NCI-H524 treated with DMSO at 0.1 percent for 48 hours (cell line): ENCODE results near the gene ZNF236.
"Not testable (repeated sequence)": the region's sequence is repeated elsewhere in the genome, so short reads cannot be mapped to it uniquely, and the experiment has no call there.

Experiments used
- DNase-seq: peaks from one replicate; lab custom pipeline; 2025; lab: John Stamatoyannopoulos, UW

ZNF236 gene

DNA sequence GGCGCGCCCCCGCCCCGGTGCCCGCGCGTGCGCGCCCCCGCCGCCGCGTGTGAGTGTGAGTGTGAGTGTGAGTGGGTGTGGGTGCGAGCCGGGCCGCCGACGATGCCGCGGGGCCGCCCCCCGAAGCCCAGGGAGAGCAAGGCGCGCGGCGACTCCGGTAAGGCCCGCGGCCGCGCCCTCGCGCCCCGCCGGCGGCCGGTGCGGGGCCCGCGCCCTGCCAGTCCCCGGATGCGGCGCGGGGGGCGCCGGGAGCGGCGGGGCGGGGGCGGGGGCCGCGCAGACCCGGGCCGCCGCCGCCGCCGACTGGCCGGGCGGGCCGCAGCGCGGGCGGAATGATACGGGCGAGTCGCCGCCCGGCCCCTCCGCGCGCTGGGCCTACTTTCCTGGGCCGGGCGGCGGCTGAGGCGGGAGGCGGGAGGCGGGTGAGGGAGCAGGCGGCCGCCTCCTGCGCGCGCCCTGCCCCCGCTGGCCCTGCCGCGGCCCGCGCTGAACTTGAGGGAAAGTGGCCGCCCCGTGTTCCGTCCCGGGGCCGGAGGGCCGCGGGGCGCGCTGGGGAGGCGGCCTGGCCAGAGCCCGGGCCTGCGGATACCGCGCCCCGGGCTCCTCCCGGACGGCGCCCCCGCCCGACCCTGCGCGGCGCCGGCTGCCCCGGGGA, at the start of gene ZNF236:
Gene ZNF236, plus strand, starts transcription at position 52 of the 655 bp plus-strand sequence. Its CDS starts 51 bp downstream, at position 103.
- no peak for DNase-seq

DNA sequence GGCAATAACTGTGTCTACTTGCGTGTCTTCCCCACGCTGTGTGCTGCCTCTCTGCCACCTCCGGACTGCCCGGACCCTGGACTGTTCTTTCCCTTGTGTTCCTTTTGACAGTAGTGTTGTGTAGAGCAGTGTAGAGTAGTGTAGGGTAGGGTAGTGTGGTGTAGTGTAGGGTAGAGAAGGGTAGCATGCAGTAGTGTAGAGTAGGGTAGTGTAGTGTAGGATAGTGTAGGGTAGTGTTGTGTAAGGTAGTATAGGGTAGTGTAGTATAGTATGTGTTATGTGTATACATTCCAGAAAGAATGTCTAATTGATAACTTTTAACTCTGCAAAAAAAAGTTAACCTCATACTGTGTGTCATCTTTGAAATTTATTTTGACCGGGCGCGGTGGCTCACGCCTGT, 49.7 kb upstream of the ZNF236 start:
- DNase-seq, result no peak

DNA sequence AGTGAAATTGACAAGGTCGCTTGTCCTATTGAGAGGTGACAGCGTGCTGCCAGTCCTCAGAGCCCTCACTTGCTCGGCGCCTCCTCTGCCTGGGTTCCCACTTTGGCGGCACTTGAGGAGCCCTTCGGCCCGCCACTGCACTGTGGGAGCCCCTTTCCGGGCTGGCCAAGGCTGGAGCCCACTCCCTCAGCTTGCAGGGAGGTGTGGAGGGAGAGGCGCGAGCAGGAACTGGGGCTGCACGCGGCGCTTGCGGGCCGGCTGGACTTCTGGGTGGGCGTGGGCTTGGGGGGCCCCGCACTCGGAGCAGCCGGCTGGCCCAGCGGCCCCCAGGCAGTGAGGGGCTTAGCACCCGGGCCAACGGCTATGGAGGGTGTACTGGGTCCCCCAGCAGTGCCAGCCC, 45.3 kb upstream of the ZNF236 start:
- DNase-seq, result not testable (repeated sequence)

GRCh38 chr18:76783786-76784484, 38.4 kb upstream of the ZNF236 start:
- DNase-seq, result no peak

DNA sequence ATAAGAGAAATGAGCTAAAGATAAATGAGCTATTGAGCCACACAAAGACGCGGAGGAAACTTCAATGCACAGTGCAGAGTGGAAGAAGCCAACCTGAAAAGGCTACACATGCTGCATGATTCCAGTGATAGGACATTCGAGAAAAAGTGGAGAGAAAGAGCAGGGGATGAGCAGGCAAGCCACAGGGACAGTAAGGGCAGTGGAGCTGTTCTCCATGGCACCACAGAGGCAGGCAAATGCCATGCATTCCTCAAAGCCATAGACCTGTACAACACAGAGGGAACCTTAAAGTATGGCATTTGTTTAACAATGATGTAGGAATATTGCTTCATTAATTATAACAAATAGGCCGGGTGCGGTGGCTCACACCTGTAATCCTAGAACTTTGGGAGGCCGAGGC, 36.5 kb upstream of the ZNF236 start:
- no peak for DNase-seq

- DNase-seq, result no peak
These were observed 33.6 kb upstream of the ZNF236 start for GRCh38 chr18:76788571-76789317.

GRCh38 chr18:76791106-76791505, 31.3 kb upstream of the ZNF236 start:
- DNase-seq, result no peak

GRCh38 chr18:76791642-76792041, 30.7 kb upstream of the ZNF236 start:
- no peak for DNase-seq

GRCh38 chr18:76794326-76794725, 28.0 kb upstream of the ZNF236 start:
- no peak for DNase-seq

GRCh38 chr18:76801567-76802505, 20.5 kb upstream of the ZNF236 start:
- no peak for DNase-seq

DNA sequence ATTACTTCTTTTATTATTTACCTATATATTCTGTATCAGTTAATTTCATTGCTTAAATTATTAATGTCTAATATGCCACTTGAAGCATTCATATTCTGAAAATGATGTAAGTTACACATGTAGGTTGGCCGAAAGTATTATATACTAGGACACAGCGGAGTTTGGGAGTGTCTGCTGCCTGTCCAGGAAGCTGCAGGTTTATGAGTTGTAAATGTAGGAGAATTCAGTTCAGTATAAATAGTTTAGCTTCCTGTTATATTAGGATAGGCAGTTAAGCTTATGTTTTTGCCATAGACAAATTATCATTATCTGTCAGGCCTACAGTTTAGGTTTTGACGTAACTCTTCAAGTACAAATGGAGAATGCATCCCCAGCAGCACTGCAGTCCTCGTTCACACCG, 18.9 kb upstream of the ZNF236 start:
- no peak for DNase-seq

DNA sequence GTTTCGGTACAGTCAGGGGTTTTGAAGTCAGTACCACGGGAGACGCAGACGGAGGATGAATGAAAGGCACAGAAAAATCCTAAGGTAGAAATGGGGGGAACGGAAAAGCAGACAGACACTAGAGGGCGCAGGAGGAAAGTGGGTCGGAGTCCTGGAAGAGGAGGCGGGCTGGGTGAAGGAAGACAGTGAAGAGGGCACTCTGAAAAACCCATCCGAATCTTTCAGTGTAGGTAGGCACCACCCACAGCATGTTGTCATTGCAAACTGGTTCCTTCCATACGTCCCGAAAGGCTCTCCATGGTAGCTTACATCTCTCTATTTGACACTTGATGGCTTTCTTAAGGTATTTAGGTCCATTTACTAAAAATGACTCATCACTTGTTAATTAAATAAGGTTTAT, 18.5 kb upstream of the ZNF236 start:
- no peak for DNase-seq

DNA sequence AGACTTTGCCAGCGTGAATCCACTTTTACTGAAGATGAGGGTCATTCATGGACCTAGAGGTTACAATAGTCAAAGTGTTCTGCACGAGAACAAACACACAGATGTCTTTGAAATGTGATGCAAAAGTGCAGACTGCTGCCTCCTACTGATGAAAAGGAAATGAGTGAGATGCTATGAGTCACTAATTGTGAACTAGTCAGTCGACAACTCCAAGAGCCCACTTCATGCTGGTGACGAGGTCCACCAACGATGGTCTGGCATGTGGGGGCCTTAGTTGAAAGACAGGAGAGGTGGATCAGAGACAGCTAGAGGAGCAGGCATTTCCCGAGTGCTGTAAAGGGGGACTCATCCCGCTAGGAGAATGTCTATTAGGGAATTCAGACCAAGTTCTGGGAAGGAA, 17.1 kb upstream of the ZNF236 start:
- no peak for DNase-seq

GRCh38 chr18:76806301-76806700, 16.1 kb upstream of the ZNF236 start:
- no peak for DNase-seq

GRCh38 chr18:76808561-76808960, 13.8 kb upstream of the ZNF236 start:
- no peak for DNase-seq

DNA sequence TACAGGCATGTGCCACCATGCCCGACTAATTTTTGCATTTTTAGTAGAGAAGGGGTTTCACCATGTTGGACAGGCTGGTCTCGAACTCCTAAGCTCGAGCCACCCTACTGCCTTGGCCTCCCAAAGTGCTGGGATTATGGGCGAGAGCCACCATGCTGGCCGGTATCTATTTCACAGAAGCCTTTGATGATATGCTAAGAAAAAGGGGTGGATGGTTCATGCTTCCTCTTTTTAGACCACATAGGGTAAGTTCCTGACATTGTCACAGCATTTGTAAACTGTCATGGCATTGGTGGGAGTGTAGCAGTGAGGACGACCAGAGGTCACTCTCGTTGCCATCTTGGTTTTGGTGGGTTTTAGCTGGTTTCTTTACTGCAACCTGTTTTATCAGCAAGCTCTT, 10.8 kb upstream of the ZNF236 start:
- not testable (repeated sequence) for DNase-seq

GRCh38 chr18:76814256-76814655, 8.1 kb upstream of the ZNF236 start:
- DNase-seq, result no peak

GRCh38 chr18:76816127-76816526, 6.2 kb upstream of the ZNF236 start:
- no peak for DNase-seq

DNA sequence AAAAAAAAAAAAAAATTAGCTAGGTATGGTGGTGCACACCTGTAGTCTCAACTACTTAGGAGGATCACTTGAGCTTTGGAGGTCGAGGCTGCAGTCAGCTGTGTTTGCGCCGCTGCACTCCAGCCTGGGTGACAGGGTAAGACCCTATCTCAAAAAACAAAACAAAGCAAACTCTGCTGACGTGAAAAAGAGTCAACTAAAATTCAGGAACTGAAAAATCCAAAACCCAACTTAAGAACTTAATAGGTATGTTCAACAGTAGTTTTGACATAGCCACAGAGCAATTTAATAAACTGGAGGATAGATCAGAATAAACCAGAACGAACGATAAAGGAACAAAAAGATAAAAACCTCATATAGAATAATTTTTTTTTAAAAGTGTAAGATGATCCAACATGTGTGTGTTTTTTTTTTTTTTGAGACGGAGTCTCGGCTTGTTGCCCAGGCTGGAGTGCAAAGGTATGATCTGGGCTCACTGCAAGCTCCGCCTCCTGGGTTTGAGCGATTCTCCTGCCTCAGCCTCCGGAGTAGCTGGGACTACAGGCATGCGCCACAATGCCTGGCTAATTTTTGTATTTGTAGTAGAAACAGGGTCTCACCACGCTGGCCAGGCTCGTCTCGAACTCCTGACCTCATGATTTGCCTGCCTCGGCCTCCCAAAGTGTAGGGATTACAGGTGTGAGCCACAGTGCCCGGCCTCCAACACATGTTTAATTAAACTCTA, 4.3 kb upstream of the ZNF236 start:
- no peak for DNase-seq

- DNase-seq, result no peak
These were observed 2.8 kb upstream of the ZNF236 start for GRCh38 chr18:76819411-76820136.
